ENCODE measurements around the gene TMOD1.
A peak's percentile ranks its signal among the peaks of the same experiment; 100 is the strongest.

Gene TMOD1

DNA sequence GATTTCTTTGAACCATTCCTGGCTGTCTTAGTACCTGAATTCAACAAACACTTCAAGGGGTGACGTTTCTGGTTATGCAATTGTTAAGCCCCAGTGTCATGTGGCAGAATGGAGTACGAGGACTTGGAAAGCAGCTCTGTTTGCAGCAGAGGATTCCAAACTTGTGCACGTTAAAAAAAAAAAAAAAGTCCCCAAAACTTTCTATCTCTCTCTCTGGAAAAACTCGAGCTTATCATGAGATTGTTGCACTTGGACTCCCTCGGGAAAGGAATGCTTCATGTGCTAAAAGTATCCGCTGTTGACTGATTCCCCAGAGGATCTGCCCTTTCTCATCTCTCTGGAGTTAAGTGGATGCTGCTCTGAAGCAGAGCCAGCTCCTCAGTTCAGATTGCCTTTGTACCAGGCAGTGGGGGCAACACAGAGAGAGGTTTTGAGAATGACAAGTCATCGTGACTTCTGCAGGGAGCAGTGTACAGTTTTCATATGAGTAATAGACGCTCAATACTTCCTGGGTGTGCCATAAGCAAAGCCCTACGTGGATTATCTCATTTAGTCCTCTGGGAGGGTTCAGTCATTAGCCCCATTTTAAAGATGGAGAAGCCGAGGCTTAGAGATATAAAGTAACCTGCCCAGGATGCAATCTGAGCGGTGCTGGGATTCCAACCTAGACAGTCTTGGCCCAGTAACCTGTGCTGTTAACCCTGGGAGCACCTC lies 28.1 kb downstream of the TMOD1 start:
- TF ChIP-seq, protein P1, sequence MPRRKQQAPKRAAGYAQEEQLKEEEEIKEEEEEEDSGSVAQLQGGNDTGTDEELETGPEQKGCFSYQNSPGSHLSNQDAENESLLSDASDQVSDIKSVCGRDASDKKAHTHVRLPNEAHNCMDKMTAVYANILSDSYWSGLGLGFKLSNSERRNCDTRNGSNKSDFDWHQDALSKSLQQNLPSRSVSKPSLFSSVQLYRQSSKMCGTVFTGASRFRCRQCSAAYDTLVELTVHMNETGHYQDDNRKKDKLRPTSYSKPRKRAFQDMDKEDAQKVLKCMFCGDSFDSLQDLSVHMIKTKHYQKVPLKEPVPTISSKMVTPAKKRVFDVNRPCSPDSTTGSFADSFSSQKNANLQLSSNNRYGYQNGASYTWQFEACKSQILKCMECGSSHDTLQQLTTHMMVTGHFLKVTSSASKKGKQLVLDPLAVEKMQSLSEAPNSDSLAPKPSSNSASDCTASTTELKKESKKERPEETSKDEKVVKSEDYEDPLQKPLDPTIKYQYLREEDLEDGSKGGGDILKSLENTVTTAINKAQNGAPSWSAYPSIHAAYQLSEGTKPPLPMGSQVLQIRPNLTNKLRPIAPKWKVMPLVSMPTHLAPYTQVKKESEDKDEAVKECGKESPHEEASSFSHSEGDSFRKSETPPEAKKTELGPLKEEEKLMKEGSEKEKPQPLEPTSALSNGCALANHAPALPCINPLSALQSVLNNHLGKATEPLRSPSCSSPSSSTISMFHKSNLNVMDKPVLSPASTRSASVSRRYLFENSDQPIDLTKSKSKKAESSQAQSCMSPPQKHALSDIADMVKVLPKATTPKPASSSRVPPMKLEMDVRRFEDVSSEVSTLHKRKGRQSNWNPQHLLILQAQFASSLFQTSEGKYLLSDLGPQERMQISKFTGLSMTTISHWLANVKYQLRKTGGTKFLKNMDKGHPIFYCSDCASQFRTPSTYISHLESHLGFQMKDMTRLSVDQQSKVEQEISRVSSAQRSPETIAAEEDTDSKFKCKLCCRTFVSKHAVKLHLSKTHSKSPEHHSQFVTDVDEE (CRISPR knock-in tag; IDR thresholded peaks at IDR 0.05) = 0 out of 2 replicates have a peak, but pooled peaks have one; percentile 16
- TF ChIP-seq ISL1 (CRISPR knock-in tag; IDR thresholded peaks at IDR 0.05) (peak; percentile 84), SNAI2 (CRISPR knock-in tag; IDR thresholded peaks at IDR 0.05) (no peak), ZNF8 (CRISPR knock-in tag; IDR thresholded peaks at IDR 0.05) (0 out of 2 replicates have a peak, but pooled peaks have one; percentile 31), ZFP3 (CRISPR knock-in tag; IDR thresholded peaks at IDR 0.05) (peak; percentile 37; the same call in 1 of the 2 replicates)
- ATAC-seq = peak; percentile 38; the same call in 2 of the 3 replicates

DNA sequence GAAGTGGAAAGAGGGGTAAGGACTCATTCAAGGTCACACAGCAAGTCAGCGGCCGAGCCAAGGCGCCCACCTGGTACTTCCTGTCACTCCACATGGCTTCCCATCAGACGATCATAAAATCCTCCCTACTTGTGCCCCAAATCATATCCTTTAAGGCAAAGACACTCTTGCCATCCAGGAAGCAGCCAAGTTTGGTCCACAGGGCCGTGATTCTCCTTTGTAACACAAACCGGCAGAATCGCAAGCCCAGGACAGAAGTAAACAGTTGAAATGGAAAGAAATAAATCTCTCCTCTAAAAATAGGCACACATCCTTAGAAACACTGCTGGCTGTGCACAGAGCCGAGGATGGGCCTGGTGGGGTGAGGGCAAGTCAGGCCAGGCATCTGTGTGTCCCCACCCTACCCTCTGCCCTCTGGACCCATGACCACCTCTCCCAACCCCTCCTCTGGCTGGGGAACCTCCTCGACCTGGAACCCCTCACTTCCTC lies 30.5 kb downstream of the TMOD1 start:
- TF ChIP-seq ARNTL (CRISPR knock-in tag; IDR thresholded peaks at IDR 0.05; ENCODE audit: borderline replicate concordance, low read depth) (no peak), ZFP3 (CRISPR knock-in tag; IDR thresholded peaks at IDR 0.05) (no peak), BACH2 (CRISPR knock-in tag; IDR thresholded peaks at IDR 0.05; ENCODE audit: borderline replicate concordance) (no peak), ZNF70 (CRISPR knock-in tag; IDR thresholded peaks at IDR 0.05) (no peak), ISL1 (CRISPR knock-in tag; IDR thresholded peaks at IDR 0.05) (no peak), ZNF565 (CRISPR knock-in tag; conservative IDR thresholded peaks at IDR 0.05; ENCODE audit: low read depth) (no peak), ZNF8 (CRISPR knock-in tag; IDR thresholded peaks at IDR 0.05) (no peak), TOX (CRISPR knock-in tag; IDR thresholded peaks at IDR 0.05; ENCODE audit: borderline replicate concordance) (no peak), OSR1 (CRISPR knock-in tag; IDR thresholded peaks at IDR 0.05) (no peak), RARB (CRISPR knock-in tag; IDR thresholded peaks at IDR 0.05) (no peak), ESRRG (CRISPR knock-in tag; IDR thresholded peaks at IDR 0.05) (no peak)
- TF ChIP-seq, protein P1 (CRISPR knock-in tag; IDR thresholded peaks at IDR 0.05) = no peak
- TF ChIP-seq, protein P2, sequence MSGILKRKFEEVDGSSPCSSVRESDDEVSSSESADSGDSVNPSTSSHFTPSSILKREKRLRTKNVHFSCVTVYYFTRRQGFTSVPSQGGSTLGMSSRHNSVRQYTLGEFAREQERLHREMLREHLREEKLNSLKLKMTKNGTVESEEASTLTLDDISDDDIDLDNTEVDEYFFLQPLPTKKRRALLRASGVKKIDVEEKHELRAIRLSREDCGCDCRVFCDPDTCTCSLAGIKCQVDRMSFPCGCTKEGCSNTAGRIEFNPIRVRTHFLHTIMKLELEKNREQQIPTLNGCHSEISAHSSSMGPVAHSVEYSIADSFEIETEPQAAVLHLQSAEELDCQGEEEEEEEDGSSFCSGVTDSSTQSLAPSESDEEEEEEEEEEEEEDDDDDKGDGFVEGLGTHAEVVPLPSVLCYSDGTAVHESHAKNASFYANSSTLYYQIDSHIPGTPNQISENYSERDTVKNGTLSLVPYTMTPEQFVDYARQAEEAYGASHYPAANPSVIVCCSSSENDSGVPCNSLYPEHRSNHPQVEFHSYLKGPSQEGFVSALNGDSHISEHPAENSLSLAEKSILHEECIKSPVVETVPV (CRISPR knock-in tag; IDR thresholded peaks at IDR 0.05) = no peak
- ATAC-seq = no peak

DNA sequence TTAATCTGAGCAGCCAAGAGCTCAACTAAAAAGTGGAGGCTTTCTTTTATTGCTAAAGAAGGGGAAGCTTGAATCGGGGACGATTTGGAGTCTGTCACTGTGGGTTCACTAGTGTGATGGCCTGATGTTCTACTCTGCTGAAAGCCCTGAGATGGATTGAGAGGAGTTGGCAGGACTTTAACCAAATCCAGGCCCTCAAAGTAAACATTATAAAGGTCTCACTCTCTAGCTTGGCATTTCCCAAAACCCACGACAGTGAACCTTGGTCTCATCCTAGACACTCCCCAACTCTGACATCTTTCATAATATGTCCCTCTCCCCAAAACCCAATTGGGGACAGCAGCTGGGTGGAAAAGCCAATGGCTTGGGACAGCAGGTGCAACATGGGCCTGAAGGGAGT lies 32.7 kb downstream of the TMOD1 start:
- ATAC-seq = no peak
- TF ChIP-seq ESRRG (CRISPR knock-in tag; IDR thresholded peaks at IDR 0.05) (no peak), CSDC2 (CRISPR knock-in tag; IDR thresholded peaks at IDR 0.05) (no peak), ZC3H10 (CRISPR knock-in tag; IDR thresholded peaks at IDR 0.05) (no peak), TCF4 (CRISPR knock-in tag; IDR thresholded peaks at IDR 0.05; ENCODE audit: borderline replicate concordance) (no peak), ISL1 (CRISPR knock-in tag; IDR thresholded peaks at IDR 0.05) (no peak), GLIS3 (CRISPR knock-in tag; IDR thresholded peaks at IDR 0.05) (no peak), ARNTL (CRISPR knock-in tag; IDR thresholded peaks at IDR 0.05; ENCODE audit: borderline replicate concordance, low read depth) (no peak), ZFP3 (CRISPR knock-in tag; IDR thresholded peaks at IDR 0.05) (no peak), TOX (CRISPR knock-in tag; IDR thresholded peaks at IDR 0.05; ENCODE audit: borderline replicate concordance) (no peak), BACH2 (CRISPR knock-in tag; IDR thresholded peaks at IDR 0.05; ENCODE audit: borderline replicate concordance) (no peak), ZFP30 (CRISPR knock-in tag; IDR thresholded peaks at IDR 0.05) (no peak), ZNF70 (CRISPR knock-in tag; IDR thresholded peaks at IDR 0.05) (no peak)
- TF ChIP-seq, protein P3, sequence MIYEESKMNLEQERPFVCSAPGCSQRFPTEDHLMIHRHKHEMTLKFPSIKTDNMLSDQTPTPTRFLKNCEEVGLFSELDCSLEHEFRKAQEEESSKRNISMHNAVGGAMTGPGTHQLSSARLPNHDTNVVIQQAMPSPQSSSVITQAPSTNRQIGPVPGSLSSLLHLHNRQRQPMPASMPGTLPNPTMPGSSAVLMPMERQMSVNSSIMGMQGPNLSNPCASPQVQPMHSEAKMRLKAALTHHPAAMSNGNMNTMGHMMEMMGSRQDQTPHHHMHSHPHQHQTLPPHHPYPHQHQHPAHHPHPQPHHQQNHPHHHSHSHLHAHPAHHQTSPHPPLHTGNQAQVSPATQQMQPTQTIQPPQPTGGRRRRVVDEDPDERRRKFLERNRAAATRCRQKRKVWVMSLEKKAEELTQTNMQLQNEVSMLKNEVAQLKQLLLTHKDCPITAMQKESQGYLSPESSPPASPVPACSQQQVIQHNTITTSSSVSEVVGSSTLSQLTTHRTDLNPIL (CRISPR knock-in tag; IDR thresholded peaks at IDR 0.05; ENCODE audit: low read depth) = no peak
- TF ChIP-seq, protein P1 (CRISPR knock-in tag; IDR thresholded peaks at IDR 0.05) = no peak
- TF ChIP-seq, protein P4, sequence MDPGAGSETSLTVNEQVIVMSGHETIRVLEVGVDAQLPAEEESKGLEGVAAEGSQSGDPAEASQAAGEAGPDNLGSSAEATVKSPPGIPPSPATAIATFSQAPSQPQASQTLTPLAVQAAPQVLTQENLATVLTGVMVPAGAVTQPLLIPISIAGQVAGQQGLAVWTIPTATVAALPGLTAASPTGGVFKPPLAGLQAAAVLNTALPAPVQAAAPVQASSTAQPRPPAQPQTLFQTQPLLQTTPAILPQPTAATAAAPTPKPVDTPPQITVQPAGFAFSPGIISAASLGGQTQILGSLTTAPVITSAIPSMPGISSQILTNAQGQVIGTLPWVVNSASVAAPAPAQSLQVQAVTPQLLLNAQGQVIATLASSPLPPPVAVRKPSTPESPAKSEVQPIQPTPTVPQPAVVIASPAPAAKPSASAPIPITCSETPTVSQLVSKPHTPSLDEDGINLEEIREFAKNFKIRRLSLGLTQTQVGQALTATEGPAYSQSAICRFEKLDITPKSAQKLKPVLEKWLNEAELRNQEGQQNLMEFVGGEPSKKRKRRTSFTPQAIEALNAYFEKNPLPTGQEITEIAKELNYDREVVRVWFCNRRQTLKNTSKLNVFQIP (CRISPR knock-in tag; IDR thresholded peaks at IDR 0.05; ENCODE audit: borderline replicate concordance, low read depth) = no peak

Measured in SK-N-SH treated with all-trans-retinoic acid at 6 μM for 48 hours (cell line).